Naive thymus-derived CD4-positive, alpha-beta T cell (primary cell): ENCODE measurements around the gene COL5A1. TPM values are rescaled to one million over a fixed set of nuclear protein-coding genes. Genes with fewer than 3 reads are reported as not detected.

Experiments used
- ATAC-seq: fragments of 150-1000 bp; cut with Tn5 transposase; 2 replicates; pipeline ENCODE4 v1.10.0; 2021; ENCODE audit warnings: mild to moderate bottlenecking, moderate library complexity
- CTCF ChIA-PET: fragments of 350-600 bp; sonication (Branson Sonifier 250); formaldehyde crosslinking; loops from one replicate; lab custom pipeline; 2021; ENCODE audit warnings: antibody characterized with exemption; lab: Charles Lee
- POLR2A ChIA-PET: fragments of 350-600 bp; sonication (Branson Sonifier 250); formaldehyde crosslinking; loops from one replicate; lab custom pipeline; 2021; ENCODE audit warnings: antibody characterized with exemption, inconsistent platforms; lab: Charles Lee
- DNase-seq, 9 donors: peaks; one replicate each; pipeline versions ENCODE4 v3.0.0 to v3.0.0-alpha.2; 2020 to 2022; ENCODE audit warnings: mixed read lengths in 1 of 9
- H3K27ac ChIP-seq: one replicate; pipeline ENCODE4 v1.7.0; 2013; ENCODE audit warnings: mild to moderate bottlenecking, low read depth, low read length, moderate library complexity
- H3K27me3 ChIP-seq, 2 donors: one replicate each; pipeline ENCODE4 v1.7.0; 2013; ENCODE audit warnings: low read length in 2 of 2, mild to moderate bottlenecking in 2 of 2, moderate library complexity in 2 of 2; ENCODE audit not compliant: control insufficient read depth in 2 of 2, insufficient read depth in 2 of 2
- H3K36me3 ChIP-seq, 3 experiments: 1 replicate in 2 of 3; 2 replicates in 1 of 3; pipeline ENCODE4 v1.7.0; 2013; ENCODE audit warnings: low read length in 3 of 3, mild to moderate bottlenecking in 3 of 3, moderate library complexity in 1 of 3; ENCODE audit not compliant: insufficient read depth in 3 of 3, control insufficient read depth in 2 of 3
- H3K4me1 ChIP-seq, 2 donors: one replicate each; pipeline ENCODE4 v1.7.0; 2013; ENCODE audit warnings: low read length in 2 of 2, mild to moderate bottlenecking in 2 of 2, moderate library complexity in 1 of 2; ENCODE audit not compliant: control insufficient read depth in 2 of 2, insufficient read depth in 2 of 2
- H3K4me3 ChIP-seq: 2 replicates; pipeline ENCODE4 v1.7.0; 2013; ENCODE audit warnings: mild to moderate bottlenecking, low read length
- H3K9me3 ChIP-seq, 3 experiments: 1 replicate in 2 of 3; 2 replicates in 1 of 3; pipeline ENCODE4 v1.7.0; 2013; ENCODE audit warnings: low read length in 3 of 3; ENCODE audit not compliant: control insufficient read depth in 2 of 3
- H3K27ac Mint-ChIP-seq, 9 donors: one replicate each; pipeline ENCODE4 v1.8.0; 2020 to 2022; ENCODE audit warnings: mixed read lengths in 9 of 9, mild to moderate bottlenecking in 8 of 9, moderate library complexity in 5 of 9, inconsistent platforms in 2 of 9
- H3K27me3 Mint-ChIP-seq, 5 donors: one replicate each; pipeline ENCODE4 v1.8.0; 2021 to 2022; ENCODE audit warnings: mixed read lengths in 5 of 5, mild to moderate bottlenecking in 1 of 5
- H3K36me3 Mint-ChIP-seq, 5 donors: one replicate each; pipeline ENCODE4 v1.8.0; 2020 to 2022; ENCODE audit warnings: mixed read lengths in 5 of 5, mild to moderate bottlenecking in 3 of 5, inconsistent platforms in 1 of 5
- H3K4me1 Mint-ChIP-seq, 7 donors: one replicate each; pipeline ENCODE4 v1.8.0; 2020 to 2022; ENCODE audit warnings: mixed read lengths in 7 of 7, mild to moderate bottlenecking in 3 of 7, inconsistent platforms in 1 of 7
- H3K4me3 Mint-ChIP-seq, 10 donors: one replicate each; pipeline ENCODE4 v1.8.0; 2020 to 2022; ENCODE audit warnings: mild to moderate bottlenecking in 10 of 10, mixed read lengths in 10 of 10, moderate library complexity in 6 of 10, inconsistent platforms in 2 of 10
- H3K9me3 Mint-ChIP-seq, 11 donors: one replicate each; pipeline ENCODE4 v1.8.0; 2020 to 2022; ENCODE audit warnings: mixed read lengths in 11 of 11, mild to moderate bottlenecking in 4 of 11, inconsistent platforms in 1 of 11, moderate library complexity in 1 of 11
- intact Hi-C, 2 donors: fragments of 100-400 bp; cut with micrococcal nuclease; formaldehyde crosslinking; loops; one replicate each; pipeline ENCODE4 v1.15.1; 2023
- polyA plus RNA-seq, 2 donors: library from polyadenylated mRNA; unstranded; fragments of 300-500 nt; fragmentation: Illumina TruSeq; gene quantifications; one replicate each; pipeline ENCODE4 v1.2.3, GENCODE V29; 2021
- total RNA-seq, 6 experiments: library from RNA in 5 of 6; stranded (reverse) in 5 of 6; gene quantifications; 1 replicate in 5 of 6; 2 replicates in 1 of 6; pipeline ENCODE4 v1.2.3 and lab custom pipeline; 2021 to 2026

Gene COL5A1
- total and polyA plus RNA-seq, 7 experiments from 2014 or later = 0.16 to 0.56 (median 0.24) TPM; not detected in 2

DNA sequence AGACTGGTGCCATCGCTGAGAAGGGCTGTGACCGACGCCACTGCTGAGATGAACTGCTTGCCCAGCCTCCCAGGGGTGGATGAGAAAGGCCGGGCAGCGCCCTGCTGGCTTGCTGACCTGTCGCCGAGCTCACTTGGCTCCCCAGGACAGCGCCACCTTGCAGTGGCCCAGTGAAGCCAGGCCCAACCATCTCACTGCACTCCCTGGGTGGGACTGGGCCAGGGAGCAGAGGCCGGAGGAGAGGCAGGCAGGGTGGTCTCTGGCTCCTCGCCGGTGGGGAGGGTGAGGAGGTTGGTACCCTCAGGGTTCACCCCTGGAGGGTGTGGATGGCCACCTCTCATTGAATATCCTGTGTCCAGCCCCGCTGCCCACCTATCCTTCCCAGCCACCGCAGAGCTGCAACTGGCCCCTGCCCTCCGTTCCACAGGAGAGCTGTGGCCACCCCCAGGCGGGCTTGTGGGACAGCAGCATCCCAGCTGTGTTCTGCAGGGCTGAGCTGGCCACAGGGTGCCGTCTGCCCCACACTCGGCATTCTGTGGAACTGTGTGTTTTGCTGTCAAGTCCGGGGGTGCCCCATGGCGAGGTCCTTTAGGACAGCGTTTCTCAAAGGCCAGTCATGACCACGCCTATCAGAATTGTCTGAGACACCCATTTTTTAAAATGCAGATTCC is 198.0 kb downstream of the COL5A1 start:
- Histone ChIP-seq H3K27ac (no peak overlapping the region), H3K4me3 (no peak overlapping the region), H3K4me1 (no peaks in the 10 kb centered on the region), H3K9me3 (no peaks in the 10 kb centered on the region), H3K27me3 (no peaks in the 10 kb centered on the region), H3K36me3 (no peaks in the 10 kb centered on the region)
- CTCF ChIA-PET = no interaction called here
- POLR2A ChIA-PET = no interaction called here
- Mint-ChIP-seq H3K27me3 (no peaks in the 10 kb centered on the region), H3K4me3 (no peak overlapping the region), H3K4me1 (no peaks in the 10 kb centered on the region), H3K36me3 (no peaks in the 10 kb centered on the region), H3K9me3 (peaks cover 0 to 3% (median 0%) of the 10 kb centered on the region in 11 donors), H3K27ac (no peak overlapping the region)
- ATAC-seq (no peak), DNase-seq (no peak)
- intact Hi-C loops = no loop called here

DNA sequence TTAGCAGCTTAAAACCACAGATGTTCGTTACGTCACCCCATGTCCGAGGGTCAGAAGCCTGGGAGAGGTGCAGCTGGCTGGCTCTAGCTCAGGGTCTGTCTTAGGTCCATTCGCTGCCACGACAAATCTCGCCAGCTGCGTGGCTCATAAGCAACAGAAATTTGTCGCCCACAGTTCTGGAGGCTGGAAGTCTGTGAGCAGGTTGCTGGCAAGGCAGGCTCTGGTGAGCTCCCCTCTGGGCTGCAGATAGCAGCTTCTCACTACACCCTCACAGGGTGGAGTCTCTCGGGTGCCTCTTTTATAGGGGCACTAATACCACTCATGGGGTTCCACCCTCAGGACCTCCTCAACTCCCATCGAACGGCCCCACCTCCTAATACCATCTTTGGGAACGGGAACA is 198.9 kb downstream of the COL5A1 start:
- no peak for ATAC-seq
- H3K27ac Mint-ChIP-seq = no peak overlapping the region

GRCh38 chr9:134841180-134841904 is 199.7 kb downstream of the COL5A1 start:
- Mint-ChIP-seq H3K4me3 (no peak overlapping the region), H3K4me1 (no peaks in the 10 kb centered on the region)
- no peak for ATAC-seq

More for the DNA sequence above, 198.9 kb downstream of the COL5A1 start:
- Mint-ChIP-seq H3K4me3 (no peak overlapping the region), H3K4me1 (no peaks in the 10 kb centered on the region), H3K36me3 (no peaks in the 10 kb centered on the region), H3K27me3 (no peaks in the 10 kb centered on the region), H3K9me3 (peaks cover 0 to 3% (median 0%) of the 10 kb centered on the region in 11 donors)
- POLR2A ChIA-PET = no interaction called here
- intact Hi-C loops = no loop called here
- no peak for DNase-seq
- Histone ChIP-seq H3K4me3 (no peak overlapping the region), H3K27me3 (no peaks in the 10 kb centered on the region), H3K36me3 (no peaks in the 10 kb centered on the region), H3K9me3 (no peaks in the 10 kb centered on the region), H3K27ac (no peak overlapping the region), H3K4me1 (no peaks in the 10 kb centered on the region)
- CTCF ChIA-PET = no interaction called here

GRCh38 chr9:134842321-134842720 is 200.7 kb downstream of the COL5A1 start:
- Histone ChIP-seq H3K27ac (no peak overlapping the region), H3K36me3 (no peaks in the 10 kb centered on the region), H3K4me1 (no peaks in the 10 kb centered on the region), H3K4me3 (no peak overlapping the region), H3K9me3 (no peaks in the 10 kb centered on the region), H3K27me3 (no peaks in the 10 kb centered on the region)
- Mint-ChIP-seq H3K9me3 (peaks cover 0 to 3% (median 0%) of the 10 kb centered on the region in 11 donors), H3K27me3 (no peaks in the 10 kb centered on the region), H3K4me3 (no peak overlapping the region), H3K27ac (no peak overlapping the region), H3K36me3 (no peaks in the 10 kb centered on the region), H3K4me1 (no peaks in the 10 kb centered on the region)
- no peak for ATAC-seq
- intact Hi-C loops = no loop called here
- DNase-seq = no peak
- POLR2A ChIA-PET = no interaction called here
- CTCF ChIA-PET = no interaction called here

More at GRCh38 chr9:134841180-134841904, 199.7 kb downstream of the COL5A1 start:
- intact Hi-C loops = no loop called here
- no peaks in the 10 kb centered on the region for H3K36me3 Mint-ChIP-seq
- Histone ChIP-seq H3K27ac (no peak overlapping the region), H3K9me3 (no peaks in the 10 kb centered on the region), H3K4me1 (no peaks in the 10 kb centered on the region), H3K27me3 (no peaks in the 10 kb centered on the region), H3K36me3 (no peaks in the 10 kb centered on the region), H3K4me3 (no peak overlapping the region)
- no peak for DNase-seq
- peaks cover 0 to 3% (median 0%) of the 10 kb centered on the region in 11 donors for H3K9me3 Mint-ChIP-seq
- no peak overlapping the region for H3K27ac Mint-ChIP-seq
- POLR2A ChIA-PET = no interaction called here
- H3K27me3 Mint-ChIP-seq = no peaks in the 10 kb centered on the region
- CTCF ChIA-PET = no interaction called here

- H3K36me3 ChIP-seq = no peaks in the 10 kb centered on the region
- no peak overlapping the region for H3K27ac Mint-ChIP-seq
These were observed 202.1 kb downstream of the COL5A1 start for GRCh38 chr9:134843740-134844139.

GRCh38 chr9:134844821-134845220 is 203.2 kb downstream of the COL5A1 start:
- H3K4me3 Mint-ChIP-seq = no peak overlapping the region
- no peaks in the 10 kb centered on the region for H3K36me3 Mint-ChIP-seq
- no peaks in the 10 kb centered on the region for H3K4me1 Mint-ChIP-seq
- ATAC-seq (no peak), DNase-seq (no peak)
- intact Hi-C loops = no loop called here
- H3K27me3 Mint-ChIP-seq = no peaks in the 10 kb centered on the region
- H3K4me3 ChIP-seq = no peak overlapping the region
- no peaks in the 10 kb centered on the region for H3K9me3 ChIP-seq
- no peaks in the 10 kb centered on the region for H3K4me1 ChIP-seq
- H3K9me3 Mint-ChIP-seq = peaks cover 0 to 3% (median 0%) of the 10 kb centered on the region in 11 donors
- ChIA-PET CTCF (no interaction called here), POLR2A (no interaction called here)
- no peaks in the 10 kb centered on the region for H3K36me3 ChIP-seq
- no peaks in the 10 kb centered on the region for H3K27me3 ChIP-seq
- H3K27ac ChIP-seq = no peak overlapping the region
- H3K27ac Mint-ChIP-seq = no peak overlapping the region

More at GRCh38 chr9:134843740-134844139, 202.1 kb downstream of the COL5A1 start:
- no peak for DNase-seq
- CTCF ChIA-PET = no interaction called here
- no peak overlapping the region for H3K4me3 Mint-ChIP-seq
- H3K36me3 Mint-ChIP-seq = no peaks in the 10 kb centered on the region
- no peak overlapping the region for H3K4me3 ChIP-seq
- H3K27me3 ChIP-seq = no peaks in the 10 kb centered on the region
- POLR2A ChIA-PET = no interaction called here
- ATAC-seq = no peak
- no peak overlapping the region for H3K27ac ChIP-seq
- no peaks in the 10 kb centered on the region for H3K4me1 Mint-ChIP-seq
- intact Hi-C loops = no loop called here
- no peaks in the 10 kb centered on the region for H3K9me3 ChIP-seq
- H3K4me1 ChIP-seq = no peaks in the 10 kb centered on the region
- peaks cover 0 to 3% (median 0%) of the 10 kb centered on the region in 11 donors for H3K9me3 Mint-ChIP-seq
- H3K27me3 Mint-ChIP-seq = no peaks in the 10 kb centered on the region

DNA sequence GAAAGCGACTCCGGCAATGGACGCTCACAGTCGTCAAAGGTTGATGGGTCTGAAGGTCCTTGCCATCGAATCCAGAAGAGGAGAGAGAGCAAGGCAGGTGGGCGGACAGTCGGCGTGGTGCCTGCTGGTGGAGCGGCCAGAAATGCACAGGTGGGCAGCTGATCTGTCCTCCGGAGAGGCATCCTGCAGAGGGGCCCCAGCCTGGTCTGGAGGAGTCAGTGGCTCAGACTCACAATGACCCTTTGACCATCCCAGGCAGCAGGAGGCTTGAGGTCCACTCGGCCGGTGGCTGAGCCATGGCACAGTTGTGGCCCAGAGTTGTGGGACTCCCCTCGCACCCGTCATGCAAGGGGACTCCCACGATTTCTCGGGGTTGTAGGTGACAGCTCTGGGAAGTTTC is 204.6 kb downstream of the COL5A1 start:
- intact Hi-C loops = no loop called here

More for the DNA sequence above, 204.6 kb downstream of the COL5A1 start:
- ChIA-PET CTCF (no interaction called here), POLR2A (no interaction called here)
- Histone ChIP-seq H3K4me3 (no peak overlapping the region), H3K27ac (no peak overlapping the region), H3K4me1 (no peaks in the 10 kb centered on the region), H3K36me3 (no peaks in the 10 kb centered on the region), H3K9me3 (no peaks in the 10 kb centered on the region), H3K27me3 (no peaks in the 10 kb centered on the region)
- Mint-ChIP-seq H3K36me3 (no peaks in the 10 kb centered on the region), H3K4me1 (no peaks in the 10 kb centered on the region), H3K4me3 (no peak overlapping the region), H3K27me3 (no peaks in the 10 kb centered on the region), H3K9me3 (peaks cover 0 to 3% (median 0%) of the 10 kb centered on the region in 11 donors), H3K27ac (no peak overlapping the region)
- ATAC-seq (no peak), DNase-seq (no peak)
